EH (cell line): ENCODE results near the gene KCNMA1.
"Not testable (repeated sequence)": the region's sequence is repeated elsewhere in the genome, so short reads cannot be mapped to it uniquely, and the experiment has no call there.

Experiments
- DNase-seq: peaks from one replicate; pipeline ENCODE4 v3.0.0-alpha.2; 2015; ENCODE audit warnings: low read depth

KCNMA1 gene

GRCh38 chr10:77664008-77664407, 26.4 kb upstream of the KCNMA1 start:
- no peak for DNase-seq

GRCh38 chr10:77661674-77662073, 24.1 kb upstream of the KCNMA1 start:
- no peak for DNase-seq

DNA sequence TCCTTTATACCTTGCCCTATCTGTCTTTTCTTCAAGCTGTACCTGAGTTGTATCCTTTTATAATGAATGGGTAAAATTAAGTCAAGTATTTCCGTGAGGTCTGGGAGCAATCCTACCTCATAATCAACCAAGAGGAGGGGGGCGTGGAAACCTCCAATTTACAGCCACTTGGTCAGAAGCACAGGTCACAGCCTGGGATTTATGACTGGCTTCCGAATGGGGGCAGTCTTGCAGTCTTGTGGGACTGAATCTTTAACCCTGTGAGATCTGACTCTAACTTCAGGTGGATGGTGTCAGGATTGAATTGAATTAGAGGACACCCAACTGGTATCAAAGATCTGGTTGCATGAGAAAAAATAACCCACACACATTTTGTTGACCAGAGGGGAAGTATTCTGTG, 23.5 kb upstream of the KCNMA1 start:
- DNase-seq: no peak

- not testable (repeated sequence) for DNase-seq
These were observed 21.6 kb upstream of the KCNMA1 start for GRCh38 chr10:77659046-77659670.

- DNase-seq: no peak
These were observed 15.6 kb upstream of the KCNMA1 start for GRCh38 chr10:77653210-77653609.

GRCh38 chr10:77649333-77650331, 12.0 kb upstream of the KCNMA1 start:
- DNase-seq: no peak

GRCh38 chr10:77648472-77648871, 10.9 kb upstream of the KCNMA1 start:
- no peak for DNase-seq

- DNase-seq: no peak
These were observed 10.1 kb upstream of the KCNMA1 start for GRCh38 chr10:77647543-77648293.

- no peak for DNase-seq
These were observed 7.1 kb upstream of the KCNMA1 start for GRCh38 chr10:77644557-77645243.

GRCh38 chr10:77643795-77644468, 6.3 kb upstream of the KCNMA1 start:
- DNase-seq: peak; percentile 77

DNA sequence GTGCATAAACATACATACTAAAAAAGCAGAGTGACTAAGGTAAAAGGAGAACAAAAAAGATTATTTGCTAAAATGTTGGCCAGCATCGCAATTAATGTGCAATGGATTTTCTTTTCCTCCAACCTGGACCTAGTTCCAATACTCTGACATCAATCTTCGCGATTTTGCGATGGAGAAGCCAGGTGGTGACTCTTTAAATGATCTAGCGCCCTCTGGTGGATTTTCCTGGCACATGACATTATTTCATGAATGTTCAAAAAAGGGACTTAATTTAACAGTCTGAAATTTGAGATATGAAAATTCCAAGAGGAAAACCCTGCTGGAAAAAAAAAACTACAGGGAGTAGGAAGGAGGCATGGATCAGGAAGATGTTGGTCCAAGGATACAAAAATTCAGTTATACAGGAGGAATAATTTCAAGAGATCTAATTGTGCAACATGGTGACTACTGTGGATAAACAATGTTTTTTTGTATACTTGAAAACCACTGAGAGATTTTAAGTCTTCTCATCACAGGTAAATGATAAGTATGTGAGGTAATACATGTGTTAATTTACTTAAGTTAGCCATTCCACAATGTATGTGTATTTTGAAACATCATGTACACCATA, 4.3 kb upstream of the KCNMA1 start:
- peak; percentile 78 for DNase-seq

- no peak for DNase-seq
These were observed 3.7 kb upstream of the KCNMA1 start for GRCh38 chr10:77641344-77641743.

GRCh38 chr10:77640167-77640566, 2.6 kb upstream of the KCNMA1 start:
- DNase-seq: no peak

GRCh38 chr10:77639756-77640155, 2.1 kb upstream of the KCNMA1 start:
- no peak for DNase-seq

DNA sequence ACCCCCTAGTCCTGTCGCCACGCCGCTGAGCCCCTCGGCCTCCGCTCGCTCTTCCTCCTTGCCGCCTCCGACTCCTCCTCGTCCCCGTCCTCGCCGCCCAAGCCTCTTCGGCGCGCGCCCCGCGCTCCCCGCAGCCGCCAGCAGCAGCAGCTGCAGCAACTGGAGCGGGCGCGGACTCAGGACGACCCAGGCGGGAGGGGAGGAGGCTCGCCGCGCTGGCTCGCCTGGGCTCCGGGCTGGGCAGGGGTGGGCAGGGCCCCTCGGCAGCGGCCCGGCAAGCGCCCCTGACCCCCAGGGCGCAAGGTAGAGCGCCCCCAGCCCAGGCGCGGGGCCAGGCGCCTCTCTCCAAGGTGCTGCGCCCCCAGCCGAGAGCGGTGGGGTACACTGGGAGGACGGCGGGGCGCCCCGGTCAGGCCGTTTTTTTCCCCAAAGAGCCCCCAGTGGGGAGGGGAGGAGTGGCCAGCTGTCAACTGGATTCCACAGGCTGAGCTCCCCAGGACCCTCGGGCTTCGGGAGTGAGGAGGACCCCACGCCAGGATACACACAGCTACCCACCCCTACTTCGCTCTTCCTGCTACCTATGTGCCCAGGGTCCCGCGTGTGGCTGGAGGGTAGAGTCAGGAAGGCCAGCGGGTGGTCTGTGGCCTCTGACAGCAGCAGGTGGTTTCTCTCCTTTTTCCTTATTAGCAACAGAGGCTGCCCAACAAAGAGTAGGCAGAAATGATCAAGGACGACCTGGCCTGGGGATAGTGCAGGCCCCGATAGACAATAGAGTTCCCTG, 903 bp upstream of the KCNMA1 start:
- DNase-seq: peak; percentile 62

DNA sequence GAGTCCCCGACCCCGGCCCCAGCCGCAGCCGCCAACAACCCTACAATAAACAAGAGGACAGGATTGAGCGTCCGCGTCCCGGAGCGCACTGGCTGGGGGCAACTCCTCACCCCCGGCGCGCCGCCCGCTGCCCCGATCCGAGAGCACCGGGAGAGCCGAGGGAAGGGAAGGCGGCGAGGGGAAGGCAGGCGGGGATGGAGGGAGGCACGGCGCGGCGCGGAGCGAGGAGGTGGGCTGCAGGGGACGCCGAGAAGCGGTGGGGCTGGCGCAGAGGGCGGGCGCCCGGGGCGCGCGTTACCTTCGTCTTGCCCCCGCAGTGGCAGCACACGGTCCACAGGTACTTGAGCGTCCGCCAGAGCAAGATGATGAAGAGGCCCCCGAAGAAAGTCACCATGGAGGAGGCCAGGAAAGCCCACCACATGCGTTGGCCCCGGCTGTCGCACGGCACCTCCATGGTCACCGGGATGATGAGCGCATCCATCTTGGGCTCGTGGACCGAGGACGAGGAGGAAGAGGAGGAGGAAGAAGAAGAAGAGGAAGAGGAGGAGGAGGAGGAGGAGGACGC, 559 bp downstream of the KCNMA1 start:
- no peak for DNase-seq

DNA sequence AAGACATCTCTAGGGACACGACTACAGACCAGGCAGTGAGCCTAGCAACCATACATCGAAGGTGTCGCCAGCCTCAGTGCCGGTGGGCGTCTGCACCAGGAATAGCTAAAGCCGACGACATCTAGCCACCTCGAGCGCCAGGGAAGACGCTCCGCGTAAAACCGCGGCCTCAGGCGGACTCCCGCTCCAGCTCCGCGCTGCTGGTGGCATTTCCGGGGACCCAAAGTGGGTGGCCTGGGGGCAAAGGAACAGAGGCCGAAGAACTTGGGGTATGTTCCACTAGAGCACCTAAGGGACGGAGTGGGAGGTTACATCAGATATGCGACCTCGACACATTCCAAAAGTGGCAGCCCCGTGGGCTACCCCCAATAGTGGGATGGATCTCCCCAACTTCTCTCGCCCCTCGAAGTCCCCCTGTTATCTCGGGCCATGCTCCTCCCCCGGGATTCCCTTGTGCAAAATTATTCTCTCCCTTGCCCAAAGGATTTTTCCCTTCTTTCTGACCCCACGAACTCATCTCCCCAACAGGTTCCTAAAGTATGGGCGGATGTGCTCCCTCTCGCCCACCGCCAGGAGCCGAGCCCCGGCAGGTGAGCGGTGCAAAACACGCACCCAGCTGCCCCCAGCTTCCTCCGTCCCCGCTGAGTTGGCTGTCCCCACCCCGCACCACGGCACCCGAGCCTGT, 1.2 kb downstream of the KCNMA1 start:
- no peak for DNase-seq

DNA sequence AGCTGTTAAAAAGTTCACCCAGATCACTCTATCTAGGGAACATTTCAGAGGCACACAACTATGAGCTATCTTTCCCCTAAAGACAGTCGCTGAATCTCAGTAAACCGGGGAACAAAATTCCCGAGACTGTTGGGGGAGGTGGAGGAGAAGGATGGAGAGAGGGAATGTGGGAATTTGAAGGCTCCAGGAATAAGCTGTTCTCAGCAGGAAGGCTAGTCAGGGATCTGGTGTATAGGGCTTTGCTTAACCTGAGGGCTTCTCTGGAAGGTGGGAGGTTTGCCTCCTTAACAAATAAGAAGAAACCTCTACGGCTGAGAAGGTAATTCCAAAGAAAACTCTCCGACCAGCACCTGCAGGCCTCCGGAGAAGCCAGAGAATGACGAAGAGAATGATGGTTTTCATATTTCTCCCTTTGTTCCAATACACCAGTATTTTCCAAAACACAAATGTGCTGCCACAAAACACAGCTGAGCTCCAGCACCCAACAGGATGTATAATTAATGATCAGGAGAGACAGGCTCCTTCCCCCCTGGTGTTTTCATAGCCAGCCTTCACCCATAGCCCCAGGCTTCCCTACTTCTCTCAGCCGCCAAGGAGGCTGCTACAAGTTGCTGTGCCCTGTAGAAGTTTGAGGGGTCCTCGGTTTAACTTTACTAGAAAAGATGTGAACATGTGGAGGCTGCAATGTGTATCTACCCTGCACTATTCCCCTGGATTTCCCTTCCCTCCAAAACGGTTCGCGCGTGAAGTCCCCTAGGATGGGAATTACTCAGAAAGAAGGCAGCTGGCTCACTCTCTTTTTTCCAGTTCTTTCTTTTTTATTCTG, 2.0 kb downstream of the KCNMA1 start:
- peak; percentile 47 for DNase-seq
